PC-3 (cell line): Measurements from ENCODE around the gene COL4A1.

ENCODE experiments used
- EZH2 ChIP-seq: fragments of 300-600 bp; sonication (generic); IDR thresholded peaks from one replicate; pipeline ENCODE4 v1.6.1; 2017; ENCODE audit warnings: antibody characterized with exemption, mild to moderate bottlenecking, low read length; ENCODE audit not compliant: unreplicated experiment
- TF ChIP-seq, protein P1 (sequence below): fragments of 300-600 bp; sonication (generic); conservative IDR thresholded peaks from 2 replicates; pipeline ENCODE4 v1.5.1; 2017; ENCODE audit warnings: antibody characterized with exemption, low read depth, mild to moderate bottlenecking, low read length

DNA sequence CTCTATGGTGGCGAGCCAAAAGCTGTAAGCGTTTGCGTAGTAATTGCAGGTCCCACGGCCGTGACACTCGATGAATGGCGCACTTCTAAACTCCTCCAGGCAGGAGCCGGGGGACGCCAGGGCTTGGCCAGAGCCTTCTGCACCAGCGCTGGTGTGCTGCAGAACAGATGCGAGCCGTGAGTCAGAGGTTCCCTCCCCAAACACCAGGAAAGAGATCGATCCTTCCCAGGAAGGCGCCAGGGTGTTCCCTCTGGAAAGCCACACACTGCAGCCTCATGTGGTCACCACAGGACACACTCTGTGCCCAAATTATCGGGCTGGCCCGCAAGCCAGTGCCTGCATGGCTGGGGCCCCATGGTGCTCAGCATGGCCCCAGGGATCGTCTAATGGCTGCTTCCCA is 154.6 kb downstream of the COL4A1 start:
- TF ChIP-seq, protein P1, sequence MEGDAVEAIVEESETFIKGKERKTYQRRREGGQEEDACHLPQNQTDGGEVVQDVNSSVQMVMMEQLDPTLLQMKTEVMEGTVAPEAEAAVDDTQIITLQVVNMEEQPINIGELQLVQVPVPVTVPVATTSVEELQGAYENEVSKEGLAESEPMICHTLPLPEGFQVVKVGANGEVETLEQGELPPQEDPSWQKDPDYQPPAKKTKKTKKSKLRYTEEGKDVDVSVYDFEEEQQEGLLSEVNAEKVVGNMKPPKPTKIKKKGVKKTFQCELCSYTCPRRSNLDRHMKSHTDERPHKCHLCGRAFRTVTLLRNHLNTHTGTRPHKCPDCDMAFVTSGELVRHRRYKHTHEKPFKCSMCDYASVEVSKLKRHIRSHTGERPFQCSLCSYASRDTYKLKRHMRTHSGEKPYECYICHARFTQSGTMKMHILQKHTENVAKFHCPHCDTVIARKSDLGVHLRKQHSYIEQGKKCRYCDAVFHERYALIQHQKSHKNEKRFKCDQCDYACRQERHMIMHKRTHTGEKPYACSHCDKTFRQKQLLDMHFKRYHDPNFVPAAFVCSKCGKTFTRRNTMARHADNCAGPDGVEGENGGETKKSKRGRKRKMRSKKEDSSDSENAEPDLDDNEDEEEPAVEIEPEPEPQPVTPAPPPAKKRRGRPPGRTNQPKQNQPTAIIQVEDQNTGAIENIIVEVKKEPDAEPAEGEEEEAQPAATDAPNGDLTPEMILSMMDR, result no peak
- no peak for TF ChIP-seq EZH2
